GM23338 (cell line): ENCODE measurements around the gene SLC9A9. TPM values are rescaled to one million over a fixed set of nuclear protein-coding genes. Genes with fewer than 3 reads are reported as not detected.

Source experiments
- ATAC-seq: fragments of 200-7000 bp; cut with Tn5 transposase; 3 replicates; pipeline ENCODE4 v1.9.1; 2020
- DNase-seq: peaks from one replicate; pipeline ENCODE4 v3.0.0-alpha.2; 2015; ENCODE audit warnings: low spot score
- H2AFZ ChIP-seq: fragments of 200-600 bp; sonication (generic); 2 replicates; pipeline ENCODE4 v1.8.0; 2016; ENCODE audit warnings: antibody characterized with exemption, mild to moderate bottlenecking, moderate library complexity
- H3F3A ChIP-seq: fragments of 200-600 bp; sonication (generic); replicated peaks from 2 replicates; pipeline ENCODE4 v1.8.0; 2017; ENCODE audit warnings: antibody characterized with exemption, mixed run types, low read depth
- H3K27ac ChIP-seq: fragments of 200-600 bp; sonication (generic); 2 replicates; pipeline ENCODE4 v1.6.1; 2016; ENCODE audit warnings: low read depth
- H3K27me3 ChIP-seq: fragments of 200-600 bp; sonication (generic); 2 replicates; pipeline ENCODE4 v1.8.0; 2016; ENCODE audit warnings: mild to moderate bottlenecking, mixed run types, moderate library complexity; ENCODE audit not compliant: insufficient read depth
- H3K36me3 ChIP-seq: fragments of 200-600 bp; sonication (generic); 2 replicates; pipeline ENCODE4 v1.8.0; 2016; ENCODE audit warnings: mild to moderate bottlenecking; ENCODE audit not compliant: insufficient read depth
- H3K4me1 ChIP-seq: fragments of 200-600 bp; sonication (generic); 2 replicates; pipeline ENCODE4 v1.8.0; 2016; ENCODE audit warnings: mild to moderate bottlenecking, moderate library complexity; ENCODE audit not compliant: insufficient read depth
- H3K4me2 ChIP-seq: fragments of 200-600 bp; sonication (generic); 2 replicates; pipeline ENCODE4 v1.7.1; 2017; ENCODE audit warnings: mixed run types
- H3K4me3 ChIP-seq: fragments of 200-600 bp; sonication (generic); 2 replicates; pipeline ENCODE4 v1.6.1; 2016; ENCODE audit warnings: mixed run types
- H3K79me2 ChIP-seq: fragments of 200-600 bp; sonication (generic); replicated peaks from 2 replicates; pipeline ENCODE4 v1.8.0; 2017; ENCODE audit warnings: mild to moderate bottlenecking; ENCODE audit not compliant: insufficient read depth
- H3K9me2 ChIP-seq: fragments of 200-600 bp; sonication (generic); 2 replicates; pipeline ENCODE4 v1.8.0; 2017; ENCODE audit not compliant: insufficient read depth
- H4K20me1 ChIP-seq: fragments of 200-600 bp; sonication (generic); replicated peaks from 2 replicates; pipeline ENCODE4 v1.8.0; 2017; ENCODE audit warnings: mild to moderate bottlenecking; ENCODE audit not compliant: insufficient read depth
- H3K27ac Mint-ChIP-seq: 2 replicates; pipeline ENCODE4 v1.8.0; 2020; ENCODE audit warnings: inconsistent platforms, mild to moderate bottlenecking, moderate library complexity, mixed read lengths
- H3K27me3 Mint-ChIP-seq: 3 replicates; pipeline ENCODE4 v1.8.0; 2022; ENCODE audit warnings: low read depth, mild to moderate bottlenecking, moderate library complexity, mixed read lengths, inconsistent platforms; ENCODE audit not compliant: insufficient read depth, poor library complexity
- H3K36me3 Mint-ChIP-seq: 3 replicates; pipeline ENCODE4 v1.8.0; 2021; ENCODE audit warnings: low read depth, mild to moderate bottlenecking, inconsistent platforms, moderate library complexity, mixed read lengths
- H3K4me1 Mint-ChIP-seq: 3 replicates; pipeline ENCODE4 v1.8.0; 2020; ENCODE audit warnings: mild to moderate bottlenecking, inconsistent platforms, mixed read lengths
- H3K4me3 Mint-ChIP-seq: 3 replicates; pipeline ENCODE4 v1.8.0; 2021; ENCODE audit warnings: moderate library complexity, mild to moderate bottlenecking, inconsistent platforms, mixed read lengths
- H3K9me3 Mint-ChIP-seq: 3 replicates; pipeline ENCODE4 v1.8.0; 2020; ENCODE audit warnings: moderate library complexity, mild to moderate bottlenecking, inconsistent platforms, mixed read lengths
- CREB1 ChIP-seq: fragments of 250-450 bp; sonication (Bioruptor Pico); IDR thresholded peaks from 2 replicates; pipeline ENCODE4 v1.5.0; 2020; ENCODE audit warnings: low read depth, mild to moderate bottlenecking, moderate library complexity
- ETS1 ChIP-seq: IDR thresholded peaks from 2 replicates; pipeline ENCODE4 v1.6.1; 2016; ENCODE audit warnings: antibody characterized with exemption
- JUNB ChIP-seq: IDR thresholded peaks from one replicate; pipeline ENCODE4 v1.6.1; 2016; ENCODE audit warnings: antibody characterized with exemption; ENCODE audit not compliant: unreplicated experiment
- NANOG ChIP-seq: IDR thresholded peaks from 2 replicates; pipeline ENCODE4 v1.6.1; 2016; ENCODE audit warnings: antibody characterized with exemption, borderline replicate concordance
- STAT1 ChIP-seq: IDR thresholded peaks from one replicate; pipeline ENCODE4 v1.6.1; 2016; ENCODE audit warnings: antibody characterized with exemption; ENCODE audit not compliant: unreplicated experiment
- ZNF114 ChIP-seq: fragments of 250-450 bp; sonication (Bioruptor Pico); IDR thresholded peaks from 2 replicates; pipeline ENCODE4 v1.5.0; 2020; ENCODE audit warnings: mild to moderate bottlenecking, moderate library complexity
- ZNF462 ChIP-seq: fragments of 250-450 bp; sonication (Bioruptor Pico); IDR thresholded peaks from 2 replicates; pipeline ENCODE4 v1.5.0; 2020; ENCODE audit warnings: mild to moderate bottlenecking, moderate library complexity
- polyA plus RNA-seq: library from polyadenylated mRNA; unstranded; fragments of >200 nt; fragmentation: Nextera tagmentation; extraction: Ambion mirVana; gene quantifications from 2 replicates; pipeline ENCODE4 v1.2.1, GENCODE V29; 2016
- total RNA-seq: library from RNA; depleted of rRNA; stranded (reverse); fragments of >200 nt; shearing (Covaris generic); gene quantifications from 2 replicates; pipeline ENCODE4 v1.2.3, GENCODE V29; 2014

Gene SLC9A9
- total and polyA plus RNA-seq, 2 experiments from 2014 or later = 1.3 to 1.6 TPM

GRCh38 chr3:143234526-143234925 is 613.7 kb downstream of the SLC9A9 start:
- H3K4me3 Mint-ChIP-seq = no peak overlapping the region

More at GRCh38 chr3:143234526-143234925, 613.7 kb downstream of the SLC9A9 start:
- no peaks in the 10 kb centered on the region for H3K36me3 Mint-ChIP-seq
- H2AFZ ChIP-seq = no peak overlapping the region
- H3K4me1 ChIP-seq = no peaks in the 10 kb centered on the region
- H3K9me2 ChIP-seq = peaks cover 11% of the 10 kb centered on the region; the same call in 1 of the 2 replicates
- H3K4me3 ChIP-seq = no peak overlapping the region
- H3K27ac Mint-ChIP-seq = no peak overlapping the region
- H4K20me1 ChIP-seq = no peaks in the 10 kb centered on the region; the same call in 1 of the 2 replicates
- no peak overlapping the region for H3K4me2 ChIP-seq
- H3K9me3 Mint-ChIP-seq = no peaks in the 10 kb centered on the region
- no peaks in the 10 kb centered on the region for H3K36me3 ChIP-seq
- no peak overlapping the region for H3K27ac ChIP-seq
- H3K27me3 ChIP-seq = no peaks in the 10 kb centered on the region
- no peaks in the 10 kb centered on the region for H3F3A ChIP-seq
- H3K79me2 ChIP-seq = no peaks in the 10 kb centered on the region
- peaks cover 2% of the 10 kb centered on the region for H3K27me3 Mint-ChIP-seq
- ATAC-seq = no peak
- TF ChIP-seq NANOG = no peak
- no peak for TF ChIP-seq JUNB
- TF ChIP-seq ZNF114 = no peak
- TF ChIP-seq STAT1 = no peak
- no peak for TF ChIP-seq ETS1
- TF ChIP-seq ZNF462 = no peak
- no peak for TF ChIP-seq CREB1 (CRISPR knock-in tag)
- peaks cover 2% of the 10 kb centered on the region; the same call in 1 of the 3 replicates for H3K4me1 Mint-ChIP-seq
- no peak for DNase-seq
